WTC11 (cell line): Measurements from ENCODE around the gene HOXD12. TPM values are rescaled to one million over a fixed set of nuclear protein-coding genes. Genes with fewer than 3 reads are reported as not detected.

Experiments
- ATAC-seq: fragments of 200-7000 bp; cut with Tn5 transposase; 2 replicates; pipeline ENCODE4 v1.10.0; 2021; ENCODE audit warnings: mild to moderate bottlenecking, moderate library complexity
- CTCF ChIA-PET: fragments of 300-600 bp; sonication (Branson Sonifier 250); formaldehyde crosslinking; loops from one replicate; lab custom pipeline; 2021; ENCODE audit warnings: antibody characterized with exemption; lab: Charles Lee
- POLR2A ChIA-PET: fragments of 350-600 bp; sonication (Branson Sonifier 250); formaldehyde crosslinking; loops from one replicate; lab custom pipeline; 2021; ENCODE audit warnings: antibody characterized with exemption; lab: Charles Lee
- DNase-seq: peaks from one replicate; pipeline ENCODE4 v3.0.0; 2021; ENCODE audit warnings: low spot score
- H3K27ac Mint-ChIP-seq: 2 replicates; pipeline ENCODE4 v1.8.0; 2021; ENCODE audit warnings: mixed read lengths
- H3K27me3 Mint-ChIP-seq: 2 replicates; pipeline ENCODE4 v1.8.0; 2021; ENCODE audit warnings: low read depth, mild to moderate bottlenecking, moderate library complexity, mixed read lengths
- H3K36me3 Mint-ChIP-seq: 2 replicates; pipeline ENCODE4 v1.8.0; 2021; ENCODE audit warnings: mixed read lengths
- H3K4me1 Mint-ChIP-seq: 2 replicates; pipeline ENCODE4 v1.8.0; 2022; ENCODE audit warnings: mixed read lengths
- H3K4me3 Mint-ChIP-seq: 2 replicates; pipeline ENCODE4 v1.8.0; 2021; ENCODE audit warnings: mild to moderate bottlenecking, moderate library complexity, mixed read lengths
- H3K9me3 Mint-ChIP-seq: 2 replicates; pipeline ENCODE4 v1.8.0; 2021; ENCODE audit warnings: mixed read lengths
- ELF4 ChIP-seq: sonication (generic); formaldehyde crosslinking; IDR thresholded peaks from 2 replicates; pipeline ENCODE4 v1.8.1; 2022; ENCODE audit warnings: low read depth, mild to moderate bottlenecking, moderate library complexity, missing genetic modification reagents
- MAX ChIP-seq: sonication (generic); formaldehyde crosslinking; IDR thresholded peaks from 2 replicates; pipeline ENCODE4 v1.8.0; 2022; ENCODE audit warnings: mild to moderate bottlenecking, missing genetic modification reagents
- MYBL2 ChIP-seq: sonication (generic); formaldehyde crosslinking; IDR thresholded peaks from 2 replicates; pipeline ENCODE4 v1.8.1; 2023; ENCODE audit warnings: mild to moderate bottlenecking, moderate library complexity, missing genetic modification reagents
- NFYB ChIP-seq: sonication (generic); formaldehyde crosslinking; conservative IDR thresholded peaks from 2 replicates; pipeline ENCODE4 v1.8.0; 2022; ENCODE audit warnings: low read depth, missing genetic modification reagents
- NR1H2 ChIP-seq: sonication (generic); formaldehyde crosslinking; IDR thresholded peaks from 2 replicates; pipeline ENCODE4 v1.9.0; 2021; ENCODE audit warnings: mild to moderate bottlenecking, moderate library complexity, missing genetic modification reagents
- SMAD3 ChIP-seq: sonication (generic); formaldehyde crosslinking; IDR thresholded peaks from 2 replicates; pipeline ENCODE4 v1.8.0; 2022; ENCODE audit warnings: missing genetic modification reagents, mild to moderate bottlenecking, borderline replicate concordance
- SP1 ChIP-seq: sonication (generic); formaldehyde crosslinking; conservative IDR thresholded peaks from 2 replicates; pipeline ENCODE4 v1.8.1; 2022; ENCODE audit warnings: missing genetic modification reagents
- USF1 ChIP-seq: sonication (generic); formaldehyde crosslinking; IDR thresholded peaks from 2 replicates; pipeline ENCODE4 v1.8.0; 2022; ENCODE audit warnings: mild to moderate bottlenecking, missing genetic modification reagents
- USF2 ChIP-seq: sonication (generic); formaldehyde crosslinking; IDR thresholded peaks from 2 replicates; pipeline ENCODE4 v1.8.1; 2023; ENCODE audit warnings: mild to moderate bottlenecking, missing genetic modification reagents, moderate library complexity
- ZNF317 ChIP-seq: sonication (generic); formaldehyde crosslinking; IDR thresholded peaks from 2 replicates; pipeline ENCODE4 v1.8.1; 2023; ENCODE audit warnings: low read depth, mild to moderate bottlenecking, moderate library complexity, missing genetic modification reagents, borderline replicate concordance
- ZNF532 ChIP-seq: fragments of 250-450 bp; sonication (Bioruptor Pico); IDR thresholded peaks from 2 replicates; pipeline ENCODE4 v1.9.0; 2021; ENCODE audit warnings: mild to moderate bottlenecking, borderline replicate concordance
- ZSCAN18 ChIP-seq: fragments of 250-450 bp; sonication (Bioruptor Pico); IDR thresholded peaks from 2 replicates; pipeline ENCODE4 v2.1.2; 2022; ENCODE audit warnings: mild to moderate bottlenecking, moderate library complexity
- total RNA-seq: library from RNA; stranded (reverse); gene quantifications from 3 replicates; pipeline ENCODE4 v1.2.3, GENCODE V29; 2021

The HOXD12 gene
- total RNA-seq, 1 experiment from 2014 or later: 0.17 TPM

GRCh38 chr2:176090862-176091261 lies 8.7 kb upstream of the HOXD12 start:
- H3K27ac Mint-ChIP-seq: no peak overlapping the region
- TF ChIP-seq ELF4 (CRISPR knock-in tag) (no peak), ZNF532 (CRISPR knock-in tag) (no peak), SMAD3 (no peak), NR1H2 (CRISPR knock-in tag) (no peak)
- no peak overlapping the region for H3K4me3 Mint-ChIP-seq
- ATAC-seq: no peak
- POLR2A ChIA-PET: no interaction called here
- no peaks in the 10 kb centered on the region for H3K9me3 Mint-ChIP-seq
- DNase-seq: no peak
- H3K27me3 Mint-ChIP-seq: peaks cover 97% of the 10 kb centered on the region
- CTCF ChIA-PET: interaction anchor here (0.9 kb wide), 1 partner anchor 14 kb away, joined by 3 read pairs; no protein-coding TSS in a partner anchor
- H3K4me1 Mint-ChIP-seq: peaks cover 52% of the 10 kb centered on the region
- peaks cover 9% of the 10 kb centered on the region for H3K36me3 Mint-ChIP-seq

GRCh38 chr2:176091329-176092258 lies 8.0 kb upstream of the HOXD12 start:
- Mint-ChIP-seq H3K9me3 (no peaks in the 10 kb centered on the region), H3K4me3 (peak overlapping the region; percentile 61), H3K4me1 (peaks cover 56% of the 10 kb centered on the region), H3K36me3 (peaks cover 9% of the 10 kb centered on the region), H3K27me3 (peaks cover 97% of the 10 kb centered on the region), H3K27ac (no peak overlapping the region)
- ChIA-PET CTCF (interaction anchor here (0.9 to 1.2 kb wide), 2 partner anchors 12 to 13 kb away, joined by 3 to 10 read pairs; no protein-coding TSS in a partner anchor), POLR2A (no interaction called here)
- DNase-seq (no peak), ATAC-seq (peak; percentile 1; the same call in 1 of the 2 replicates)
- TF ChIP-seq ZSCAN18 (no peak), ZNF317 (CRISPR knock-in tag) (no peak)

- Mint-ChIP-seq H3K27ac (no peak within 1 kb of the TSS), H3K4me1 (peaks cover 57% of the 10 kb centered on the region), H3K9me3 (no peaks in the 10 kb centered on the region), H3K4me3 (peak within 1 kb of the TSS; percentile 61), H3K27me3 (peaks cover 96% of the 10 kb centered on the region), H3K36me3 (peaks cover 9% of the 10 kb centered on the region)
- ATAC-seq: peak; percentile 45
- peak; percentile 76 for DNase-seq
- TF ChIP-seq MYBL2 (CRISPR knock-in tag) (no peak), USF1 (0 out of 2 replicates have a peak, but pooled peaks have one; percentile 31), USF2 (peak; percentile 85), NFYB (CRISPR knock-in tag) (peak; percentile 49; the same call in 1 of the 2 replicates), SP1 (CRISPR knock-in tag) (no peak), MAX (CRISPR knock-in tag) (no peak)
- POLR2A ChIA-PET: no interaction called here
- CTCF ChIA-PET: interaction anchor here (0.5 to 1.2 kb wide), 3 partner anchors 13 to 1033 kb away, joined by 3 to 10 read pairs (median 5); no protein-coding TSS in a partner anchor
Measured at GRCh38 chr2:176092270-176093144, 7.1 kb upstream of the HOXD12 start, which contains the start of gene HOXD13. HOXD13 (plus strand) TSS chr2:176092721; CDS start chr2:176092891, 170 bp downstream.
